GM19240 (cell line): ENCODE data around the gene SLC22A23.

ENCODE experiments used
- DNase-seq: peaks from one replicate; pipeline ENCODE4 v3.0.0; 2011; ENCODE audit warnings: low spot score; ENCODE audit not compliant: insufficient read length

SLC22A23 gene

DNA sequence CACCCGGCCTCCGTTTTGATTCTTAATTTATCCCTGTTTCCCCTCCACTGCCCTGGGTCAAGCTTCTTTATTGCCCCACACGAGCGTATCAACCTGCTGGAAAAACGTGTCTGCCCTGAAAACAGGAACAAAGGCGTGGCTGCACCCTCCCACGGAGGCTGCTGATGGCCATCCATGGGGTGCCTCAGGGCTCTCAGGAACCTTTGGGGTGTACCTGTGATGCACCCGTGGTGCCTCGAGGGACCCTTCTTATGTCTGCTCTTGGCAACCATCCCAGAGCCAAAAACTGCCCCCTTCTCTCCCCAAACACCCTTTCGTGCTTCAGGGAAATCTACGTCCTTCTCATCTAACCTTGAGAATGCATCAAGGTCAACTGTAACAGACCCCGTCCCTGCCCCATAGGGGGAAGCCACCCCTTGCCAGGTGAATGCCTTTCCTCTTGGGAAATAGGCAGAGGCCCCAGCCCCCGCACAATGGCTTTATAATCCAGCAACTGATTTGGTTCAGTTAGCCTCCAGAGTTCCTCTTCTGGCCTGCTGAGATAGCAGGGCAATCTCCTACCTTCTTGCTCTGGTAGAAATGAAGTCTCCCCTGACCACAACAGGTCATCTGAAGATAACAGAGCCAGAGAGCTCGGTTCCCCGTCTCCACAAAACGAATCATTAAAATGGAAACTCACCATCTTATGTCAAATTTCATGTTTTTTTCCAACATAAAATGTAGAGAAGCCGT, 168.7 kb downstream of the SLC22A23 start:
- DNase-seq = no peak

DNA sequence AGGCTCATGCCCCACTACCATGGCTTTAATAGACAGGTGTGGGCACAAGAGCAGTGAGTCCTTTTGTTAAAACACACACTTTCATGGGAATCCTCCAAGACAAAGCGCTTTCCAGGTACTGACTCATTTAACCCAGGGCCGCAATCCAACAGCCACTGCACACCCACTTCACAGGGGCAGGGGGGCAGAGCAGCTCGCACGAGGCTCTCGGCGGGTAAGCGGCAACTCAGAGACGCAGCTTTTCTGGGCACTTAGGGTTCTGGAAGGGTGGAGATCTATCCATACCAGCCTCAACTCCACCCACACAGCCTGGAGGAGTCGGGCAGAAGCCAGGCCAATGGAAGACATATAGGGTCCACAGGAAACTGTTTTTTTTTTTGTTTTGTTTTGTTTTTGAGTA, 169.5 kb downstream of the SLC22A23 start:
- no peak for DNase-seq

DNA sequence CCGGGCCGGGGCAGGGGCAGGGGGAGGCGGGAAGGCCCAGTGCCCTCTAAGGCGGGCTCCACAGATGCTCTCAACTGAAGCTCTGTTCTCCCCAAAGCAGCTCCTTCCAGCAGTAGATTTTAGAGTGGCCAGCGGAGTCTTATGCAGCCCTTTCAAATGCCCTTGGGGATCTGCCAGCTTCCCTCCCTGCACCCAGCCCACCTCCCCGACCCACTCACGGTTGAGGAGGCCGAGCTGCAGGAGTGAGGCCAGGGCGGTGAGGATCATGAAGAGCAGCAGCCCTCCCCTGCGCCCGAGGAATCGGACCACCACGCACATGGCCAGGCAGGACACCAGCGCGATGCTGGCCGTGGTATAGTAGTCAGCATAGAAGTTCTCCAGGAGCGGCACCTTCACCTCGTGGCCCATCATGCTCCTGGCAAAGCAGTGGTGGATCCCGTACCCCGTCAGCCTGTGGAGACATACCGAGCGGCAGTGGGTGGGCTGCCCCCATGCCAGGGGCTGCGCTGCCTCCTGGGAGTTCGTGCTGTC, 170.1 kb downstream of the SLC22A23 start:
- DNase-seq = no peak

DNA sequence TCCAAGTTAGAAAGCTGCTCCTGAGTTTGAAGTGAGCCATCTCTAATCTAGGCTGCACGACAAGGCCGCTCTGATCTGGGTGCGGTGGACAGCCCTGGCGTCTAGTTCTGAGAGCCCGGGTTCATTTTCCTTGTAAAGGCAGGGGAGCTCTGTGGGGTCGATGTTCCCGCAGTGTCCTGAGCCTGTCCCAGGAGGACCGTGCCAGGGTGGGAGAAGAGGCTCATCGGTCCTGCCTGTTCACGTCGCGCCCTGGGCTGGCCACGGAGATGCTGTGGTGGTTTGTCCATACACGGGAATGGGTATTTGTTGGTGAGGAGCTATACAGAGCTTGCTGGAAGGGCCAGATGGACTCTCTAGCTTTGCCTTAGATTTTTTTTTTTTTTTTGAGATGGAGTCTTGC, 171.1 kb downstream of the SLC22A23 start:
- no peak for DNase-seq

DNA sequence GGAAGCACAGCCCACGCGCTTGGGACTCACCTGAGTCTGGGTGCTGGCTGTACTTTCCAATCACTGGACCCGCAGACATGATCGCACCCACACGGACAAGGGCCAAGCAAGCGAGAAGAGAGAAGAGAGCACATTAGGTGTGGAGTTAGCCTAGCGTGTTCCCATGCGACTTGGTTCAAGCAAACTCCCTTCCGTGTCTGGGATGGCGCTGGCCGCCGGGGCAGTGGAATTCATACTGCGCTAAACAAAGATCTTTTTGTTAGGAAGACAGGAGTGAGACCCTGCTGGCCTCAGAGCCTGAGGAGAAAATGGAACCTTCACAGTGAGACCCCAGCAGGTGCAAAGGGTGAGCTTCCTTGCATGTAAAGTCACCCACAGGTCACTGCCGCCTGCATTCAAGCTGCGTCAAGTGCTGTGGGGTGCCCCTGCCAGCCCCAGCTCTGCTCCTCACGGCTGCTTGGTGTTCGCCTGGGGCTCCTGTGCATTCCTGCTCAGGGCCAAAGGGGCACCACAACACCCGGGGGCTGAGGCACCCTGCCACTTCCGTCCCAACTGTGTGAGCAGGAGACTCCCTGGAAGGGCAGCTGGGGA, 171.7 kb downstream of the SLC22A23 start:
- no peak for DNase-seq

DNA sequence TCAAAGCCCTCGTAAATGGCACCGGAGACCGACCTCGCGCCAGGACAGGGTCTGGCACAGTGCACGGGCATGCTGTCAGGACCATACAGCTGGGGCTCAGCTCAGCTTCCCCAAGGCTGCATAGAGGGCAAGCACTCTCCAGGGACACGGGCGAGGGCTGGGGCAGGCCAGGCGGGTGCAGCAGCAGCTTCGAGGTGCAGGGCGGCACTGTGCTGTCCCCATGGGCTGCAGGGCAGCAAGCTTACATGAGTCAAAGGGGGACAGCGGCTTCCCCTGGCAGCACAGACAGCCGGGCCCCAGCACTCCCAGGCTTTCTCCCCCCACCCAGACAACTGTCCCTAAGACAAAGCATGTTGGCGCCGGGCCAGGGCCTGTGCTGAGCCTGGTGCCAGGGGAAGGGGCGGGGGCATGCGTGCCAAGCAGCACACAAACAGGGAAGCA, 172.4 kb downstream of the SLC22A23 start:
- DNase-seq = no peak

DNA sequence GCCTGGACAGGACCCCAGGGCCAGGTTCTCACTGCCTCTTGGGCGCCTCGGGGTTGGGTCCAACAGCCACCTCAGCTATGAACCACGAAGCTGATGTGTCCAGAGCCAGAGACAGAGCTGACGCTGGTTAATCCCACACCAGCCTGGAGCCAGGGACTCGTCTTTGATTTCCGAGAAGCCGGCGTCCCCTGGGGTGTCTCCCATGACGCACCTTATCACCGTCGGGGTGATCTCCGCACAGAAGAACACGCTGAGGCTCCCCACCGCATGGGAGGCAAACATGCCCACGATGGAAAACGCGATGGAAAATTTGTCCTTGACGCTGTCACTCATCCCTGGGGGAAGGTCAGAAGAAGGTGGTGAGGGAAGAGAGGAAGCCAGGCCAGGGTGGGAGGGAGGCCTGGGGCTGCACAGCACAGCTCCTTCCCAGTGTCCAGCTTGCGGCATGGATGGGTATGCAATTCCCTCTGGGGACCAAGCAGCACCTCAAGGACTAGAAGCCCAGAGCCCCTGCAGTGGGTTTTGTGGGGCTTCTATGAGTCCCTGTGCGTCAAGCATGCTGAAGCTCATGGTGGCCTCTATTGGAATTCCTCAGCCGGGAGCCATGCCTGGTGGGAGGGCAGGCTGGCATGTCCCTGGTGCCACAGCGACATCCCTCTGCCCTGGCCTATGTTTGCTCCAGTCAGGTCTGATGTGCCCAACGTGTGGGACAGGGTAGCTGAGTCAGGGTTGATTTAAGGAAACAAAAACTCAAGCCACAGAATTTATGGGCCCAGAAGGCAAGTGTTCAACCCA, 173.0 kb downstream of the SLC22A23 start:
- no peak for DNase-seq

DNA sequence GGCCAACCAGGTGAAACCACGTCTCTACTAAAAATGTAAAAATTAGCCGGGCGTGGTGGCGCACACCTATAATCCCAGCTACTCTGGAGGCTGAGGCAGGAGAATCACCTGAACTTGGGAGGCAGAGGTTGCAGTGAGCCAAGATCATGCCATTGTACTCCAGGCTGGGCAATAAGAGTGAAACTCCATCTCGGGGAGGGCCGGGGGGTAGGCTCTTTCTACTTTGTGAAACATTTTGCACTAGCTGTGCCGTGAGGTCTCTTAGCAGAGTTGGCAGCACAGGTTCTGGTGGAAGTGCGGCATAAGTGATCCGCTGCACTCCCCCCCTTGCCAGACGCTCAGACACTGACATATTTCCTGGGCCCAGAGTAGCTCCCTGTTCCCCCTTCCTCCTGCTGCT, 173.6 kb downstream of the SLC22A23 start:
- DNase-seq = no peak

DNA sequence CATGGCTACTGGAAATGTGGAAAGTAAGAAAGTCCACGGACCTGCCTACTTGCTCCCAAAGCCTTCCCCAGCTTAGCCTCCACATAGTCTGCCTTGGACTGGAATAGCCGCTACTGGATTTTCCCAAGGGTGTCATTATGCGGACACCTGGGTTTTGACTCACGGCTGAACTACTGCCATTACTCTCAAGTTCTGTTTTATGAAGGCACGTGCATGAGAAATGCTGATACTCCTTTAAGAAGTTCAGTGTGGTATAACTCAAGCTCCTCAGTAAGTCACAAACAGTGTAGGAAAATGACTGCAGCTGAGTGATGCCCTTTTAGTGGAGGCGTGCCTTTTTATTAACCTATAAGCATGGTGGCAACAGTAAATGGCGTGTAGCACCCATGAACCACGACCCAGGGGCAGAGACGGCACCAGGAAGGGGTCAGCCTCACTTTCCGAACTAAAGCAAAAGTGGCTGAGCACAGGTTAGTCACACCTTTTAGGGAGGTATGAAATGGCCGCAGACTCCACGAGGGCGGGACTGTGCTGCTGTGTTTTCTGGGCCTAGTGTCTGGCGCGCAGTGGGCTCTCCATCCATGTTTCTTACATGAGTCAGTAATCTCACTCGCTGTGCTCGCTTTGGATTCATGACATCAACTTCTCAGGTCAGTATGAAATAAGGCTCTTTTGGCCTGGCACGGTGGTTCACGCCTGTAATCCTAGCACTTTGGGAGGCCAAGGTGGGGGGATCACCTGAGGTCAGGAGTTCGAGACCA, 174.2 kb downstream of the SLC22A23 start:
- DNase-seq = no peak

DNA sequence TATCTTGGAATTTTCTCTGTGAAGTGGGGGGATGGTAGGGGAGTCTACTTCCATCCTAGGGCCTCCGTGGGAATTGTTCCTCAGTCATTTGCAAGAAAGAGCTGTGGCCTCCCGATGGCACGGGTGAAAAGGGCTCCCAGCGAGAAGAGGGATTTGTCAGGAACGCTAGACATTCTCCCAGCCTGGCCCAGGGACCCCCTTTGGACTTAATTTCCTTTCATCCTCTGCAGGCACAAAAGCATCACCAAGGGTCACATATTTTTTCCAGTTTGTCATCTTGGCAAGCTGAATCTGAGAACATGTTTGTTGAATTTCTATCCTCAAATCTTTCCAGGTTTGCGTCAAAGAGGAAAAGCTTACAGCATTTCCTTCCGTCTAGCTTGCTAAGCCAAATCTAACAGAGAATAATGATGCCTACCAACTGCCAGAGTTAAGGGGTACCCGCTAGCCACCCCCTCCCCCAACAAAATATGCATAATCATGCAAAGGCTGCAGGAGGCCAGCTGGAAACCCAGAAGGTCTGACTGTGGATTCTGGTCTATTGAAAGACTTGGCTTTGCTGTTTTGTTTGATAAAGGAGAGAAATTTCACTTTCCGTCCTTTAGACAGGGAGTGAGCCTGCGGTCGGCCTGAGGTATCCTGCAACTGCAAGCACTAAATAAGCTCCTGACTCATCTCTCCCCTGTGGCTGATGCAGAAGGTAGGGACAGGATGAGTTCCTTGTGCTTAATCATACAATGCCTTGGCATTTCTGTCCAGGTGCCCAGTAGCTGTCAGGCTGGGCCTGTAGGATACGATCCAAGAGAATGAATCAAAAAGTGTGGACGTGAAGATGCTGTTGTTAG, 175.0 kb downstream of the SLC22A23 start:
- no peak for DNase-seq

DNA sequence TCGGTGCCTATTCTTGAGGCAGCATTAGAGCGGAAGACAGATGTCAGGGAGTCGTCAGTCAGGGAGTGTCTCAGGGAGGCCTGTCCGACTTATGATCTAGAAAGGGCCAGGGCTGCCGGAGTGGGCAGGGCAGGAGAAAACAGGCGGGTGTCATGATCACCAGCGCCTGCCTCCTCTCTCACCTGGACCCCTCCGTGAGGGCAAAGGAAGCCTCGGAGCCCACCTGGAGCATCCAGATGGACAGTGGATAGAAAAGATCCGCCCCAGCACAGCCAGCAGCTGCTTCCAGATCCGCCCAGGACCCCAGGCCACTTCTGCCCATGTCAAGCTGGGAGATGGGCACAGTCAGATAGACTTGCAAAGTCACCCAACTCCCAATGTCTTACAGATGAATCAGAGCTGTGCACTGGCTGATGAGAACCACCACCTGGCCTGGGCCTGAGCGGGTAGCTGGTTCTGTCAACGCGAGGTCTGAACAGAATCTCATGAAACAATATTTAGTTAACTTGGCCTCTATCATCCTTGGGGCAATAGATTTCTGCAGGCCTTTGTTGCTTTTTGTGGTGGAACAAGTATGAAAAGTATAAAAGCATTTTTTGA, 175.9 kb downstream of the SLC22A23 start:
- DNase-seq = no peak

DNA sequence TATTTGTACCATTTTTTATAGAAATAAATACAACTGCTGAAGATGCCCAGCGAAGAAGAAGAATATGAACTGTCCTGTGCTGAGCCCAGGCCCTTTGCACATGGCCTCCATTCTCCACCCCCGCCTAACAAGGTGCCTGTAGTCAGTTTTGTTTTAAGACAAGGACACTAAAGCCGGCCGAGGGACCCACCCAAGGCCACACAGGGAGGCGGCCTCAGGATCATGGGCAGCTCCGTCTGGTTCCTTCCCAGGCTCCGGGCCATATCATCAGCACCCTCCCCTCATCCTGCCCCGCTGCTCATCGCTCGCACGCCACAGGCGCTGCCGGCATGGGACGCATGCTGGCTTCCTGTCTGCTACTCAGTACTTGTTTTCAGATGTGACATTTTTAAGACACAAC, 176.8 kb downstream of the SLC22A23 start:
- no peak for DNase-seq

DNA sequence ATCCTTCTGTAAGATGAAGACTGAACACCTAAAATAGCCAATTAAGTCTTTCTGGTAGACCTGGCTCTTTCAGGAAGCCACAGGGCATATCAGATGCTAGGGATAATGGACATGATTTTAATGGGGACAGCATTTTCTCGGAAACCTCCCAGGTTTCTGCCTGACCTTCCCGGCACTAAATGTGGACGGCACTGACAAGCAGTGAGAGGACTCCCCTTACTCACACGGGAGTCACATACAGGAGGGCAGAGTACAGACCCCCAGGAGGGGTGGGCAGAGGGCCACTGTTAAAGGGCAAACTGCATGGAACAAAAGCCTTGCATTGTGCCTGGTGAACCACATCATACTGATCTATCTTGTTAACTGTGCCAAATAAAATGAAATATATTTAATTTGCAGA, 178.2 kb downstream of the SLC22A23 start:
- DNase-seq = no peak

DNA sequence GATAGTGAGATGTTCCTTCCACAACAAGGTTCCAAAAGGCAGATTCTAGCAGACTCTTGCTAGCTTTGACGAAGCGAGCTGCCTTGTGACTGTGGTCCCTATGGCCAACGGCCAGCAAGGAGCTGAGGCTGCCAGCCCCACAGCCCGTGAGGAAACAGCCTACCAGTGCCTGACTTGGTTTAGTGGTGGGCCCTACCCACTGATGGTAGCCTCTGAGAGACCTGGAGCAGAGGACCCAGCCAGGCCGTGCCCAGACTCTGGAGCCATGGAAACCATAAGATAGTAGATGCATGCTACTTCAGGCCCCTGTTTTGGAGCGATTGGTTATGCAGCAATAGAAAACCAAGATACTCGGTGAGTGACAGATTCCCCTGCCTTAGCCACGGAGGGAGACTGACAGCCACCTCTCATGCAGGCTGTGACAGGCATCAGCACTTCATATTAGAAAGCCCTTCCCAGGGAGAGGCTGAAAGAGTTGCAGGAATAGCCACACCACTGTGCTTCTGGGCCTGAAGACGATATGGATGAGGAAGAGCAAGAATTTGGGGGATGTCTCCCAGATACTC, 178.9 kb downstream of the SLC22A23 start:
- DNase-seq = no peak

DNA sequence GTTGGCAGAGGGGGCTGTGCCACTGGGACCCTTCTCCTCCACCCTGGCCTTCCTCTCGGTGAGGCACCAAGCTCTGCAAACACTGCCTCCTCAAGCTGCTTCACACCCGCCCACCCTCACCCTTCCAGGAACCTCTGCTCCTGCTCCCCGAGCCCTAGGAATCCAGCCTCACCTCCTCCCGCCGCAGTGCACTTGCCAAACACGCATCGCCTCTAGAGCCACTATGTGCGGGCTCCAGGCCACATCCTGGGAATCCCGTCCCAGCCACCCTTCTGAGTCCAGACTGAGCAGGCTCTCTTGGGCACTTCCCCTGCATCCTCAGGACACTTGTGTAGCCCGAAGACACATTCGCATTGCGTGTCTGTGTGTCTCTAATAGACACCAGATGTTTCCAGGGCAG, 179.6 kb downstream of the SLC22A23 start:
- DNase-seq = no peak

DNA sequence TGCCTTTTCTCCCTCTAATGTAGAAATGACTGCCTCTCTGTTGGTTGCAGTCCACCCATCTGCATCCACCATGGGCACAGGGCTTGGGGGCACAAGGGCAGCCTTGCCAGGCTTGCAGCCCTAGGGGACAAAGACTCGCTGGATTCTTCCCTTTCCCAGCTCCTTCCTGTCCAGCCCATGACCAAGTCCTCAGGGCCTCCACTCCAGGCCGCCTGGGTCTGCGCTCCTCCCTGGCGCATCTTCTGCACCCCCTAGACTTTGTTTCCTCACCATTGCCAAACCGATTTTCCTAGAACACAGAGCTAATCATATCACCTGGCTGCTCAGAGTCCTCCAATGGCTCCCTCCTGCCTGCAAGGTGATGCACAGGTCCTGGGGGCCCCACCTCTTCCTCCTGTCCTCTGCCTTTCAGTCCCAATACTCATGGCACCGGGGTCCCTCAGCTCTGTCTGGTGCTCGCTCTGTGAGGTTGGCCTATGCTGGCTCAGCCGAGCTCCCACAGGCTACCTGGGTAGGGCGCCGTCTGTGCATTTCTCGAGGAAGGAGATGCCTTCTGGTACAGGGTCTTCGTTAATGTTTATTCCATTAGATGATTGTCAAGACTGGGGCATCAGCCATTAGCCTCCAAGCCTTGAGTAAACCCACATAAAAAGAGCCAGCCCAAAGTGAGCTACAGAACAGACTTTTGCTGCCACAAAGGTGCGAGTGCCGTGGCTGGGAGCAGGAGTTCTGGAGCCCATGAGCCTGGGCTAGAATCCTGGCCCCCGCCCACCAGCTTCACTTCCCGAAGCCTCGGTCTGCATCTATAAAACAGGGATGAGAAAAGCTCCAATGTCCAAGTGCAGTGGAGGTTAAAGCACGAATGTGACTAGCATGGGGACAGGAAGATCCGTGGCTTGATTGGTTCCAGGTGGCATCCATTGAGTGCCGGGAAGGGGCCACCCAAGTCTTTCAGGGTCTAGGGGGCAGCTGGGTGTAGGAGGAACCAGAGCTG, 180.4 kb downstream of the SLC22A23 start:
- DNase-seq = no peak

DNA sequence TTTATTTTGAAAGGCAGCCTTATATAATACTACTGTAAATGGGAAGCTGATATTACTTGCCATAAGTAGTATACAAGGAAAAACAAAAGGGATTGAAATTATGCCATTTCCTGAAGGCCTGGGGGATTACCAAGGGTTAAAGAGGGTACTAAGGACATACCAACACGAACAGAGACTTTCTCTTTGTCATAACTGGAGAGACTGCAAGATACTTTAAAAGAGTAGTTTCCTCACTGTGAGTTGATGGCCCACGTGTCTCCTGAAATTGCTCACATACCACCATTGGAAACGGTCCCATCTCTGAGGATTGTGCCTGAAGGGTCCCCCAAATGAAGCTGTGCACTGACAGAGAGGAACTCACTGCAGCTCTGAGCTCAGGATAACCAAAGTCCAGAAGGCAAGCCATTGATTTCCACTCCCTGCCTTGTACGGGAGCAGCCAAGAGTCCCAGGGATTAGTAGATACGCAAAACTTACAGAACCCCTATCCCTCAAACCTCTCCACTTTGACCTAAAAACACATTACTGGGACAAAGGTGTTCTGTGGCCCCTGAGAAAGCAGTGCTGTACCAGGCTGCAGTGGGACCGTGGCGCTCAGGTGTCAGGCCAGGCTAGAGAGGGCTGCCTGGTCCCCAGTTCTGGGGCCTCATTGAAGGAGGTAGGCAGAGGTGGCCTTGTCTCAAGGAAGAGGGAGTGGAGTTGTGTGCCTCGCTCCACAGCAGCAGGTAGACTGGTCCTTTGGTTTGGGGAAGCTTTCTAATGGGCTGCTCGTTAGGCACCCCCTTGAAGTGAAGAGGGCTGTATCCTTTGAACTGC, 182.9 kb downstream of the SLC22A23 start:
- DNase-seq = no peak
